ENCODE results near the gene ELP6. TPM values are rescaled to one million over a fixed set of nuclear protein-coding genes. Genes with fewer than 3 reads are reported as not detected.

Gene ELP6
- polyA plus RNA-seq, 1 of the 3 experiments (the other 2 are of a cell fraction) = 79.8 TPM

DNA sequence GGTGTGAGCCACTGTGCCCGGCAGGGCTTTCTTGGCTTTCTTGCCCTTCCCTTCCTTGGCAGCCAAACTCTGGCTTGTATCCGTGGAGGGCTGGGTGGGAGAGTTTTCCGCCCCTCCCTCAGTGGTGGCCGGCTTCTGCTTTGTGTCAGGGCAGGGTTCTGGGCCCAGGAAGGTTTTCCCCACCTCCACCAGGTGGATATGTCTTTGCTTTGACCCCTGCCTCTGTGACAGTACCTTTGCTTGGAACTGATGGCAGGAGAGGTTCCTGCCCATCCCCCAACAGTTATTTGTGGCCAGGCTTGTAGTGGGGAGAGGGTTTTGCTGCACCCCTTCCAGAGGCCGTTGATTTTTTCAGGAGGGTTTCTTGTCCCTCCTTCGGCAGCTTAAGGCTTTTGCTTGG, 40.8 kb upstream of the ELP6 start:
- POLR2A ChIA-PET = no interaction called here
- DNase-seq = no peak
- Histone ChIP-seq H4K20me1 (ENCODE audit: insufficient read depth) (no peaks in the 10 kb centered on the region), H3K9ac (no peak overlapping the region), H3K9me2 (no peaks in the 10 kb centered on the region), H3K4me3 (ENCODE audit: low read depth in 2 of 2, low read length in 1 of 2) (no peak overlapping the region), H3F3A (replicated peaks; ENCODE audit: insufficient read depth) (peaks cover 2% of the 10 kb centered on the region), H3K4me2 (no peak overlapping the region), H3K79me2 (ENCODE audit: insufficient read depth) (no peaks in the 10 kb centered on the region), H3K36me3 (replicated peaks in 1 of 2; ENCODE audit: control insufficient read depth in 1 of 2, insufficient read depth in 2 of 2, low read length in 1 of 2) (no peaks in the 10 kb centered on the region), H2AFZ (ENCODE audit: low read depth) (no peak overlapping the region), H3K9me3 (no peaks in the 10 kb centered on the region), H3K27ac (ENCODE audit: low read depth in 2 of 2, low read length in 1 of 2) (no peak overlapping the region), H3K27me3 (ENCODE audit: insufficient read depth) (no peaks in the 10 kb centered on the region; the same call in 1 of the 2 replicates), H3K4me1 (ENCODE audit: control insufficient read depth in 1 of 2, insufficient read depth in 2 of 2, low read depth in 1 of 2, low read length in 1 of 2) (no peaks in the 10 kb centered on the region)
- TF ChIP-seq, protein P1, sequence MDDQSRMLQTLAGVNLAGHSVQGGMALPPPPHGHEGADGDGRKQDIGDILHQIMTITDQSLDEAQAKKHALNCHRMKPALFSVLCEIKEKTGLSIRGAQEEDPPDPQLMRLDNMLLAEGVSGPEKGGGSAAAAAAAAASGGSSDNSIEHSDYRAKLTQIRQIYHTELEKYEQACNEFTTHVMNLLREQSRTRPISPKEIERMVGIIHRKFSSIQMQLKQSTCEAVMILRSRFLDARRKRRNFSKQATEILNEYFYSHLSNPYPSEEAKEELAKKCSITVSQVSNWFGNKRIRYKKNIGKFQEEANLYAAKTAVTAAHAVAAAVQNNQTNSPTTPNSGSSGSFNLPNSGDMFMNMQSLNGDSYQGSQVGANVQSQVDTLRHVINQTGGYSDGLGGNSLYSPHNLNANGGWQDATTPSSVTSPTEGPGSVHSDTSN (IDR thresholded peaks at IDR 0.05) = no peak
- no peak for TF ChIP-seq NRF1 (IDR thresholded peaks at IDR 0.05; ENCODE audit: low read depth, low read length)
- TF ChIP-seq, protein P2, sequence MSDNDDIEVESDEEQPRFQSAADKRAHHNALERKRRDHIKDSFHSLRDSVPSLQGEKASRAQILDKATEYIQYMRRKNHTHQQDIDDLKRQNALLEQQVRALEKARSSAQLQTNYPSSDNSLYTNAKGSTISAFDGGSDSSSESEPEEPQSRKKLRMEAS (IDR thresholded peaks at IDR 0.05; ENCODE audit: low read depth) = no peak
- no peak for TF ChIP-seq RCOR1 (IDR thresholded peaks at IDR 0.05; ENCODE audit: low read length)
- no peak for TF ChIP-seq EP300 (IDR thresholded peaks at IDR 0.05; ENCODE audit: borderline replicate concordance in 1 of 2, low read depth in 1 of 2, low read length in 1 of 2)
- TF ChIP-seq GATA2 (CRISPR knock-in tag; IDR thresholded peaks at IDR 0.05) = no peak
- no peak for TF ChIP-seq GABPA (IDR thresholded peaks at IDR 0.05; ENCODE audit: low read depth)
- no peak for TF ChIP-seq TCF12 (IDR thresholded peaks at IDR 0.05)
- TF ChIP-seq, protein P3, sequence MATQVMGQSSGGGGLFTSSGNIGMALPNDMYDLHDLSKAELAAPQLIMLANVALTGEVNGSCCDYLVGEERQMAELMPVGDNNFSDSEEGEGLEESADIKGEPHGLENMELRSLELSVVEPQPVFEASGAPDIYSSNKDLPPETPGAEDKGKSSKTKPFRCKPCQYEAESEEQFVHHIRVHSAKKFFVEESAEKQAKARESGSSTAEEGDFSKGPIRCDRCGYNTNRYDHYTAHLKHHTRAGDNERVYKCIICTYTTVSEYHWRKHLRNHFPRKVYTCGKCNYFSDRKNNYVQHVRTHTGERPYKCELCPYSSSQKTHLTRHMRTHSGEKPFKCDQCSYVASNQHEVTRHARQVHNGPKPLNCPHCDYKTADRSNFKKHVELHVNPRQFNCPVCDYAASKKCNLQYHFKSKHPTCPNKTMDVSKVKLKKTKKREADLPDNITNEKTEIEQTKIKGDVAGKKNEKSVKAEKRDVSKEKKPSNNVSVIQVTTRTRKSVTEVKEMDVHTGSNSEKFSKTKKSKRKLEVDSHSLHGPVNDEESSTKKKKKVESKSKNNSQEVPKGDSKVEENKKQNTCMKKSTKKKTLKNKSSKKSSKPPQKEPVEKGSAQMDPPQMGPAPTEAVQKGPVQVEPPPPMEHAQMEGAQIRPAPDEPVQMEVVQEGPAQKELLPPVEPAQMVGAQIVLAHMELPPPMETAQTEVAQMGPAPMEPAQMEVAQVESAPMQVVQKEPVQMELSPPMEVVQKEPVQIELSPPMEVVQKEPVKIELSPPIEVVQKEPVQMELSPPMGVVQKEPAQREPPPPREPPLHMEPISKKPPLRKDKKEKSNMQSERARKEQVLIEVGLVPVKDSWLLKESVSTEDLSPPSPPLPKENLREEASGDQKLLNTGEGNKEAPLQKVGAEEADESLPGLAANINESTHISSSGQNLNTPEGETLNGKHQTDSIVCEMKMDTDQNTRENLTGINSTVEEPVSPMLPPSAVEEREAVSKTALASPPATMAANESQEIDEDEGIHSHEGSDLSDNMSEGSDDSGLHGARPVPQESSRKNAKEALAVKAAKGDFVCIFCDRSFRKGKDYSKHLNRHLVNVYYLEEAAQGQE (IDR thresholded peaks at IDR 0.05; ENCODE audit: low read depth, low read length) = no peak
- TF ChIP-seq SIN3A (IDR thresholded peaks at IDR 0.05; ENCODE audit: borderline replicate concordance, low read depth, low read length) = no peak
- no peak for TF ChIP-seq MXI1 (IDR thresholded peaks at IDR 0.05; ENCODE audit: low read depth, low read length)
- TF ChIP-seq RFX5 (IDR thresholded peaks at IDR 0.05; ENCODE audit: low read length) = no peak
- no peak for TF ChIP-seq RXRA (IDR thresholded peaks at IDR 0.05; ENCODE audit: borderline replicate concordance, low read depth)
- WGBS (ENCODE audit: low lambda C conversion rate) = 61% methylated on average over 6 of the region's 6 CpGs
- CTCF ChIA-PET = interaction anchor here (1.2 kb wide), 1 partner anchor 20 kb away, joined by 3 read pairs; no protein-coding TSS in a partner anchor

DNA sequence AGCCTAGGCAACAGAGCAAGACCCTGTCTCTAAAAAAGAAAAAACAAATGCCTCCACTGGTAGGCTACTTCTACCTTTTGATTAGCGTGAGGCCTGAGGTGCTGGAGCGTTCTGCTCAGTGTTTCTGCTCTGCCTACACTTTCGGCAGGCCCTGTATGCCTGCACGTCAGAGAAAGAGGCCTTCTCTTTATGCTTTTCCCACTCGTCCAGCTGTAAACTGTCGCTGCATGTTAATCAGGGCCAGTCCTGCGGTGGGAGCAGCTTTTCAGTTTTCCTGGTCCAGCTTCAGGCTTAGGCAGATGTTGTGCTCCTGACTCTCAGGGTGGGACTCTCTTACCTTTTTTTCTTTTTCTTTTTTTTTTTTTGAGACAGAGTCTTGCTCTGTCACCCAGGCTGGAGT, 39.9 kb upstream of the ELP6 start:
- Histone ChIP-seq H3K36me3 (replicated peaks in 1 of 2; ENCODE audit: control insufficient read depth in 1 of 2, insufficient read depth in 2 of 2, low read length in 1 of 2) (no peaks in the 10 kb centered on the region), H3F3A (replicated peaks; ENCODE audit: insufficient read depth) (peaks cover 2% of the 10 kb centered on the region), H4K20me1 (ENCODE audit: insufficient read depth) (no peaks in the 10 kb centered on the region), H3K9me2 (no peaks in the 10 kb centered on the region), H3K27me3 (ENCODE audit: insufficient read depth) (no peaks in the 10 kb centered on the region; the same call in 1 of the 2 replicates), H3K4me2 (no peak overlapping the region), H3K9ac (no peak overlapping the region), H3K9me3 (no peaks in the 10 kb centered on the region), H3K79me2 (ENCODE audit: insufficient read depth) (no peaks in the 10 kb centered on the region), H3K4me1 (ENCODE audit: control insufficient read depth in 1 of 2, insufficient read depth in 2 of 2, low read depth in 1 of 2, low read length in 1 of 2) (no peaks in the 10 kb centered on the region), H2AFZ (ENCODE audit: low read depth) (no peak overlapping the region), H3K27ac (ENCODE audit: low read depth in 2 of 2, low read length in 1 of 2) (no peak overlapping the region), H3K4me3 (ENCODE audit: low read depth in 2 of 2, low read length in 1 of 2) (no peak overlapping the region)
- ChIA-PET POLR2A (no interaction called here), CTCF (interaction anchor here (1.2 kb wide), 1 partner anchor 20 kb away, joined by 3 read pairs; no protein-coding TSS in a partner anchor)
- WGBS (ENCODE audit: low lambda C conversion rate) = 85% methylated on average over 7 of the region's 7 CpGs
- TF ChIP-seq SIN3A (IDR thresholded peaks at IDR 0.05; ENCODE audit: borderline replicate concordance, low read depth, low read length) (no peak), FOXJ3 (CRISPR knock-in tag; IDR thresholded peaks at IDR 0.05) (no peak), MEF2A (IDR thresholded peaks at IDR 0.05; ENCODE audit: borderline replicate concordance, low read depth) (no peak), FOXM1 (IDR thresholded peaks at IDR 0.05; ENCODE audit: low read depth) (no peak), ELF1 (IDR thresholded peaks at IDR 0.05) (no peak), SMC3 (IDR thresholded peaks at IDR 0.05; ENCODE audit: low read depth, low read length) (no peak), MXI1 (IDR thresholded peaks at IDR 0.05; ENCODE audit: low read depth, low read length) (no peak), YY1 (IDR thresholded peaks at IDR 0.05; ENCODE audit: low read depth) (no peak), RFX5 (IDR thresholded peaks at IDR 0.05; ENCODE audit: low read length) (no peak), FOSL2 (IDR thresholded peaks at IDR 0.05; ENCODE audit: borderline replicate concordance, low read depth) (no peak), JUND (IDR thresholded peaks at IDR 0.05) (no peak), TCF12 (IDR thresholded peaks at IDR 0.05) (no peak), RCOR1 (IDR thresholded peaks at IDR 0.05; ENCODE audit: low read length) (no peak), TAF1 (IDR thresholded peaks at IDR 0.05; ENCODE audit: borderline replicate concordance, low read depth, low read length) (no peak), RXRA (IDR thresholded peaks at IDR 0.05; ENCODE audit: borderline replicate concordance, low read depth) (no peak)
- TF ChIP-seq, protein P2 (IDR thresholded peaks at IDR 0.05; ENCODE audit: low read depth) = no peak
- DNase-seq = no peak
